Head of caudate nucleus (tissue), 42 donors: ENCODE measurements around the gene MAS1L.

Source experiments
- DNase-seq, 42 donors: peaks; one replicate each; pipeline versions ENCODE4 v3.0.0 to v3.0.0-alpha.2; 2020 to 2021; ENCODE audit warnings: mixed read lengths in 7 of 42
- intact Hi-C: fragments of 100-400 bp; cut with DNase I; formaldehyde crosslinking; loops from one replicate; pipeline ENCODE4 v1.15.0; 2022

MAS1L gene

GRCh38 chr6:29517245-29517644 lies 29.5 kb upstream of the MAS1L start:
- intact Hi-C loops: no loop called here
- no peak for DNase-seq

GRCh38 chr6:29516108-29516507 lies 28.4 kb upstream of the MAS1L start:
- intact Hi-C loops: no loop called here
- DNase-seq: no peak

GRCh38 chr6:29510746-29511300 lies 23.1 kb upstream of the MAS1L start:
- intact Hi-C loops: no loop called here
- peak in 3 of 42 donors; percentile 0 to 14 (median 13) for DNase-seq

GRCh38 chr6:29510202-29510601 lies 22.4 kb upstream of the MAS1L start:
- intact Hi-C loops: no loop called here
- peak in 2 of 42 donors; percentile 3 to 7 for DNase-seq

GRCh38 chr6:29509711-29510110 lies 22.0 kb upstream of the MAS1L start:
- DNase-seq: peak in 3 of 42 donors; percentile 2 to 23 (median 2)
- intact Hi-C loops: no loop called here

GRCh38 chr6:29509239-29509638 lies 21.5 kb upstream of the MAS1L start:
- intact Hi-C loops: no loop called here
- peak in 4 of 42 donors; percentile 3 to 25 (median 8) for DNase-seq

GRCh38 chr6:29507319-29507718 lies 19.6 kb upstream of the MAS1L start:
- peak in 3 of 42 donors; percentile 3 to 31 (median 22) for DNase-seq
- intact Hi-C loops: no loop called here

- intact Hi-C loops: no loop called here
- DNase-seq: peak in 1 of 42 donors; percentile 27
Measured at GRCh38 chr6:29506446-29507067, 18.8 kb upstream of the MAS1L start.

GRCh38 chr6:29505808-29506207 lies 18.1 kb upstream of the MAS1L start:
- intact Hi-C loops: no loop called here
- peak in 2 of 42 donors; percentile 2 to 24 for DNase-seq

GRCh38 chr6:29504961-29505360 lies 17.2 kb upstream of the MAS1L start:
- intact Hi-C loops: no loop called here
- peak in 1 of 42 donors; percentile 4 for DNase-seq

- intact Hi-C loops: no loop called here
- peak in 1 of 42 donors; percentile 13 for DNase-seq
Measured at GRCh38 chr6:29502597-29502996, 14.8 kb upstream of the MAS1L start.

GRCh38 chr6:29502181-29502580 lies 14.4 kb upstream of the MAS1L start:
- intact Hi-C loops: no loop called here
- DNase-seq: peak in 1 of 42 donors; percentile 8

GRCh38 chr6:29501106-29501505 lies 13.3 kb upstream of the MAS1L start:
- peak in 1 of 42 donors; percentile 16 for DNase-seq

GRCh38 chr6:29500594-29500993 lies 12.8 kb upstream of the MAS1L start:
- intact Hi-C loops: no loop called here
- DNase-seq: no peak

More at GRCh38 chr6:29501106-29501505, 13.3 kb upstream of the MAS1L start:
- intact Hi-C loops: no loop called here

GRCh38 chr6:29499704-29500103 lies 11.9 kb upstream of the MAS1L start:
- intact Hi-C loops: no loop called here
- peak in 1 of 42 donors; percentile 10 for DNase-seq

- DNase-seq: peak in 1 of 42 donors; percentile 17
- intact Hi-C loops: no loop called here
Measured at GRCh38 chr6:29496961-29497360, 9.2 kb upstream of the MAS1L start.

GRCh38 chr6:29495571-29495970 lies 7.8 kb upstream of the MAS1L start:
- intact Hi-C loops: no loop called here
- DNase-seq: no peak

GRCh38 chr6:29494131-29494530 lies 6.4 kb upstream of the MAS1L start:
- intact Hi-C loops: no loop called here
- DNase-seq: no peak

- no peak for DNase-seq
- intact Hi-C loops: no loop called here
Measured at GRCh38 chr6:29493261-29493660, 5.5 kb upstream of the MAS1L start.

- intact Hi-C loops: no loop called here
- no peak for DNase-seq
Measured at GRCh38 chr6:29491574-29491973, 3.8 kb upstream of the MAS1L start.

- intact Hi-C loops: no loop called here
- no peak for DNase-seq
Measured at GRCh38 chr6:29490552-29490951, 2.8 kb upstream of the MAS1L start.
